GM19351 (cell line): Measurements from ENCODE around the gene APOA1.

Source experiments
- ATAC-seq: cut with Tn5 transposase; IDR thresholded peaks from one replicate; pipeline ENCODE4 v1.9.1; 2021; ENCODE audit warnings: mild to moderate bottlenecking, moderate library complexity; ENCODE audit not compliant: unreplicated experiment

APOA1 gene

GRCh38 chr11:116791813-116792143 lies 45.6 kb downstream of the APOA1 start, which contains the start of gene APOA5:
Gene APOA5, minus strand, starts transcription at chr11:116791879. Its CDS starts 19 bp downstream, at chr11:116791860.
- no peak for ATAC-seq

- peak; percentile 47 for ATAC-seq
Measured at GRCh38 chr11:116791002-116791812, 46.2 kb downstream of the APOA1 start.

GRCh38 chr11:116790167-116791001 lies 47.0 kb downstream of the APOA1 start:
- ATAC-seq = no peak

GRCh38 chr11:116788975-116789374 lies 48.4 kb downstream of the APOA1 start:
- ATAC-seq = no peak

- ATAC-seq = no peak
Measured at GRCh38 chr11:116788534-116788933, 48.9 kb downstream of the APOA1 start.

- ATAC-seq = peak; percentile 93
Measured at GRCh38 chr11:116787786-116788486, 49.5 kb downstream of the APOA1 start, which contains the start of gene ZPR1. Gene ZPR1, minus strand, starts transcription at chr11:116788023. Its CDS starts 33 bp downstream, at chr11:116787990.

GRCh38 chr11:116787436-116787785 lies 50.0 kb downstream of the APOA1 start:
- no peak for ATAC-seq

- ATAC-seq = no peak
Measured at GRCh38 chr11:116786966-116787365, 50.5 kb downstream of the APOA1 start.

GRCh38 chr11:116786326-116786725 lies 51.1 kb downstream of the APOA1 start:
- no peak for ATAC-seq
